ENCODE measurements around the gene COBLL1.

COBLL1 gene

DNA sequence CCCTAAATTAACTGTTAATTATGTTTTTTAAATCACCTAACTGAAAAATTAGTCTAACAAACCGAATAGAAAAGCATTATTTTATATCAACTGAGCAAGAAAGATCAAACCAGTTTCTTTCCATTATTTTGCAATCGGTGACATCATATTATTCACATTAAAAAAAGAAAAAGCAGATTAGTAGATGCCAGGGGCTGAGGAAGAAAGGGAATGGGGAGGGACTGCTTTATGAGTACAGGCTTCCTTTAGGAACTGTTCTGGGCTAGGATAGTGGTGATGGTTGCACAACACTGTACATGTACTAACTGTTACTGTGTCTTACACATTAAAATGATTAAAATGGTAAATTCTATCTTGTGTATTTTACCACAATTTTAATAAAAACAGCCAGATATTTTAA, 59.3 kb downstream of the COBLL1 start:
- Histone ChIP-seq H3K27me3 (ENCODE audit: insufficient read depth, poor library complexity, severe bottlenecking) (no peaks in the 10 kb centered on the region), H3K36me3 (ENCODE audit: low read depth) (no peaks in the 10 kb centered on the region), H3K4me3 (ENCODE audit: severe bottlenecking) (no peak overlapping the region), H3K27ac (ENCODE audit: poor library complexity, severe bottlenecking) (peak overlapping the region; percentile 23), H3K9me3 (ENCODE audit: severe bottlenecking) (no peaks in the 10 kb centered on the region), H3K4me1 (ENCODE audit: insufficient read depth, poor library complexity, severe bottlenecking) (peaks cover 34% of the 10 kb centered on the region)
- DNase-seq (ENCODE audit: low spot score) (no peak), ATAC-seq (ENCODE audit: low read depth) (peak; percentile 94)
- TF ChIP-seq, protein P1, sequence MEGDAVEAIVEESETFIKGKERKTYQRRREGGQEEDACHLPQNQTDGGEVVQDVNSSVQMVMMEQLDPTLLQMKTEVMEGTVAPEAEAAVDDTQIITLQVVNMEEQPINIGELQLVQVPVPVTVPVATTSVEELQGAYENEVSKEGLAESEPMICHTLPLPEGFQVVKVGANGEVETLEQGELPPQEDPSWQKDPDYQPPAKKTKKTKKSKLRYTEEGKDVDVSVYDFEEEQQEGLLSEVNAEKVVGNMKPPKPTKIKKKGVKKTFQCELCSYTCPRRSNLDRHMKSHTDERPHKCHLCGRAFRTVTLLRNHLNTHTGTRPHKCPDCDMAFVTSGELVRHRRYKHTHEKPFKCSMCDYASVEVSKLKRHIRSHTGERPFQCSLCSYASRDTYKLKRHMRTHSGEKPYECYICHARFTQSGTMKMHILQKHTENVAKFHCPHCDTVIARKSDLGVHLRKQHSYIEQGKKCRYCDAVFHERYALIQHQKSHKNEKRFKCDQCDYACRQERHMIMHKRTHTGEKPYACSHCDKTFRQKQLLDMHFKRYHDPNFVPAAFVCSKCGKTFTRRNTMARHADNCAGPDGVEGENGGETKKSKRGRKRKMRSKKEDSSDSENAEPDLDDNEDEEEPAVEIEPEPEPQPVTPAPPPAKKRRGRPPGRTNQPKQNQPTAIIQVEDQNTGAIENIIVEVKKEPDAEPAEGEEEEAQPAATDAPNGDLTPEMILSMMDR (IDR thresholded peaks at IDR 0.05; ENCODE audit: poor library complexity, severe bottlenecking) = no peak

DNA sequence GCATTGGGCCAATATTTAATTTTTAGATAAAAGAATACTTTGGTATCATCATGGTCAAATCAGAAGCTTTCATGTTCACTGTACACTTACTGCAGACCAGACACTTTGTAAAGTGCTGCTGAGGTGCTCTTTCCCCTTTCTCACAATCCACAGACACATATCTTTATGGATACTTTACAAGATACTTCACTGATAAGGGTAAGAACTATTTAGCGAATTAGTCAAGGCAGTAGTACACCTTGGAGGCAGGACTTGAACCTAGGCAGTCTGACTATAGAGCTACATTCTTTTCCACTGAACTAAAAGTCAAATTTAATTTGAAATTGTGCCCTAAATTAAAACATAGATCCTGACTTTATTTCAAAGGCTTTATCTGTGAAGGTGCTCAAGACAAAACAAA, 60.2 kb downstream of the COBLL1 start:
- no peak for ATAC-seq (ENCODE audit: low read depth)
- no peak for DNase-seq (ENCODE audit: low spot score)
- peak overlapping the region; percentile 23 for H3K27ac ChIP-seq (ENCODE audit: poor library complexity, severe bottlenecking)
- TF ChIP-seq, protein P1 (IDR thresholded peaks at IDR 0.05; ENCODE audit: poor library complexity, severe bottlenecking) = no peak
- no peaks in the 10 kb centered on the region for H3K9me3 ChIP-seq (ENCODE audit: severe bottlenecking)
- no peak overlapping the region for H3K4me3 ChIP-seq (ENCODE audit: severe bottlenecking)
- H3K36me3 ChIP-seq (ENCODE audit: low read depth) = no peaks in the 10 kb centered on the region
- H3K4me1 ChIP-seq (ENCODE audit: insufficient read depth, poor library complexity, severe bottlenecking) = peaks cover 34% of the 10 kb centered on the region
- no peaks in the 10 kb centered on the region for H3K27me3 ChIP-seq (ENCODE audit: insufficient read depth, poor library complexity, severe bottlenecking)

DNA sequence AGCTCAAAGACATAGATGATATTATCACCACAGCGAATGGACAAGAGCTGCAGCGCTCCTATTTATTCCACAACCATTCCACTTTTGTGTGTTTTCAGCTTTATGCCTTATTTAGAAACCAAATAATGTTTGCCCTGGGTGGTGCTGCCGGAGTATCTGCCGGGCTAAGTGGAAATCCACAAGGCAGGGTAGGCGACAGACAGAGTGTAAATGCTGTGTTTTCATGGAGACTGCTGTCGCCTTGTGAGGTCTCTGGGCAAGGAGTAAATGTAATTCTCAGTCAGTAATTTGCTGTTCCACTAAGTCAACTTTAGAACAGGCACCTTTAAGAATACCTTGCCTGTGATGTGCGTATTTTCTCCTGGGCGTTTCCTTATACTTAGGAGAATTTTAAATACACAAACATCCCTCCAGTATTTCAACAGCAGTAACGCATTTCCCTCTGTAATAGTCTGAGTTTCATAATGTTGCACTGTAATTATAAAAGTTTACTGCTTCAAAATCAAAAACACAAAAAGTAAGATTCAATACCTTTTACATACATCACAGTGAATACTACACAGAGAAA, 60.9 kb downstream of the COBLL1 start:
- Histone ChIP-seq H3K27ac (ENCODE audit: poor library complexity, severe bottlenecking) (no peak overlapping the region), H3K36me3 (ENCODE audit: low read depth) (no peaks in the 10 kb centered on the region), H3K4me1 (ENCODE audit: insufficient read depth, poor library complexity, severe bottlenecking) (peaks cover 34% of the 10 kb centered on the region), H3K27me3 (ENCODE audit: insufficient read depth, poor library complexity, severe bottlenecking) (no peaks in the 10 kb centered on the region), H3K4me3 (ENCODE audit: severe bottlenecking) (no peak overlapping the region), H3K9me3 (ENCODE audit: severe bottlenecking) (no peaks in the 10 kb centered on the region)
- TF ChIP-seq, protein P1 (IDR thresholded peaks at IDR 0.05; ENCODE audit: poor library complexity, severe bottlenecking) = no peak
- no peak for ATAC-seq (ENCODE audit: low read depth)
- DNase-seq (ENCODE audit: low spot score) = no peak

DNA sequence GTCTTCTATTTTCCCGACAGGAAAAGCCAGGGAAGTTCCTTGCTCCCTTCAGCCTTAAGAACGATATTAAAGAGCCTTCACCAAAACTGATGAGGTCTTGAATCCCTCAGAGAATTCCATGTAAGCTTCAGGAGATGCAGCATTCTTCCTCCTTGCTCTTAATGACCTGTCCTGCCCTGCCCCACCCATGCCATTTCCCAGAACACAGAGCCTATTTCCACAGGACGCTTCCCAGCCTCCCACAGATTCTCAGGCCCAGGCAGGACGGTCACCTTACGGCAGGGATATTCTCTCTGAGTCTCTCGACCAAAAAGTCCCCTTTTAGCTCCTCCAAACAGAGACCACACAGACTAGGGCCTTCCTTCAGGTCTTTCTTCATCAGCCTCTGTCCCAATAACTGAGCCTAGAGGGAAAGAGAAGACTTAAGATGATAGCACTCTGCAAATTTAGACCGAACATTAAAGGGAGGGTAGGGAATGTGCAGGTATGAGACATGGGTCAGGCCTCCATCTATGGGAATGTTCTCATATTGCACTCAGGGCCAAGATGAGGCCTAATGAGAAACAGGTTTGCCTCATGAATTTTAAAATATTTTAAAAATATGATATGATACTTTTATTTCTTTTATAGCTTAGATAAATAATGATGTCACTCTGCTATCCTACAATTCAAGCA, 62.1 kb downstream of the COBLL1 start:
- H3K27ac ChIP-seq (ENCODE audit: poor library complexity, severe bottlenecking) = peak overlapping the region; percentile 38
- TF ChIP-seq, protein P1 (IDR thresholded peaks at IDR 0.05; ENCODE audit: poor library complexity, severe bottlenecking) = no peak
- H3K9me3 ChIP-seq (ENCODE audit: severe bottlenecking) = no peaks in the 10 kb centered on the region
- ATAC-seq (ENCODE audit: low read depth) (no peak), DNase-seq (ENCODE audit: low spot score) (no peak)
- peaks cover 34% of the 10 kb centered on the region for H3K4me1 ChIP-seq (ENCODE audit: insufficient read depth, poor library complexity, severe bottlenecking)
- no peaks in the 10 kb centered on the region for H3K36me3 ChIP-seq (ENCODE audit: low read depth)
- H3K4me3 ChIP-seq (ENCODE audit: severe bottlenecking) = no peak overlapping the region
- no peaks in the 10 kb centered on the region for H3K27me3 ChIP-seq (ENCODE audit: insufficient read depth, poor library complexity, severe bottlenecking)

DNA sequence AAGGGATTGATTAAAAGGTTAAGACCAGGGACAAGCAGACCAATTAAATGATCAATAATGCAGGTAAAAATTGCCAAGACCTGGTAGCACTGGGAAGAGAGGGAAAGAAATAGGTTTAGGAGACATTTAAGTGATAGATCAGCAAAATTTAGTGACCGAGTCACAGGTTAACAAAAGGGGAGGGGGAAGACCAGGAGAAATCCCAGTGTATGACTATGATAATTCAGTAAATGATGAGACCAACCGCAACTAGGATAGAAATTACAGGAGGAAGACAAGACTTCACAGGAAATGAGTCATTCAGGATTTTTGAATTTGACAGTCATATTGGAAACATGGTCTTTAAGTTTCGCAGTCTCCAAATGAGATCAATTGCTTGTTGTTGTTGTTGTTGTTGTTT, 62.9 kb downstream of the COBLL1 start:
- Histone ChIP-seq H3K27ac (ENCODE audit: poor library complexity, severe bottlenecking) (peak overlapping the region; percentile 38), H3K4me3 (ENCODE audit: severe bottlenecking) (no peak overlapping the region)

More for the DNA sequence above, 62.9 kb downstream of the COBLL1 start:
- H3K27me3 ChIP-seq (ENCODE audit: insufficient read depth, poor library complexity, severe bottlenecking) = no peaks in the 10 kb centered on the region
- peaks cover 34% of the 10 kb centered on the region for H3K4me1 ChIP-seq (ENCODE audit: insufficient read depth, poor library complexity, severe bottlenecking)
- H3K36me3 ChIP-seq (ENCODE audit: low read depth) = no peaks in the 10 kb centered on the region
- ATAC-seq (ENCODE audit: low read depth) (peak; percentile 35; the same call in 1 of the 3 replicates), DNase-seq (ENCODE audit: low spot score) (no peak)
- no peaks in the 10 kb centered on the region for H3K9me3 ChIP-seq (ENCODE audit: severe bottlenecking)
- TF ChIP-seq, protein P1 (IDR thresholded peaks at IDR 0.05; ENCODE audit: poor library complexity, severe bottlenecking) = no peak

Data from RWPE2 (cell line).